HG03135 (cell line): Measurements from ENCODE around the gene GPLD1.

Experiments
- ATAC-seq: cut with Tn5 transposase; IDR thresholded peaks from one replicate; pipeline ENCODE4 v1.9.1; 2021; ENCODE audit warnings: mild to moderate bottlenecking, moderate library complexity; ENCODE audit not compliant: unreplicated experiment

Gene GPLD1

GRCh38 chr6:24458941-24459340 lies 30.4 kb downstream of the GPLD1 start:
- ATAC-seq: no peak

GRCh38 chr6:24458134-24458533 lies 31.2 kb downstream of the GPLD1 start:
- no peak for ATAC-seq

GRCh38 chr6:24455061-24455460 lies 34.3 kb downstream of the GPLD1 start:
- ATAC-seq: no peak

GRCh38 chr6:24454452-24454851 lies 34.9 kb downstream of the GPLD1 start:
- ATAC-seq: no peak

GRCh38 chr6:24453921-24454320 lies 35.5 kb downstream of the GPLD1 start:
- ATAC-seq: no peak

GRCh38 chr6:24451581-24452388 lies 37.6 kb downstream of the GPLD1 start:
- ATAC-seq: no peak

GRCh38 chr6:24448828-24449525 lies 40.4 kb downstream of the GPLD1 start:
- ATAC-seq: no peak

- ATAC-seq: no peak
These were observed 41.0 kb downstream of the GPLD1 start for GRCh38 chr6:24448396-24448795.

- no peak for ATAC-seq
These were observed 42.7 kb downstream of the GPLD1 start for GRCh38 chr6:24446670-24447069.

GRCh38 chr6:24445704-24446103 lies 43.7 kb downstream of the GPLD1 start:
- no peak for ATAC-seq

- no peak for ATAC-seq
These were observed 44.8 kb downstream of the GPLD1 start for GRCh38 chr6:24444588-24444987.

GRCh38 chr6:24441599-24441904 lies 47.8 kb downstream of the GPLD1 start:
- no peak for ATAC-seq

GRCh38 chr6:24440897-24441598 lies 48.3 kb downstream of the GPLD1 start:
- ATAC-seq: no peak

- no peak for ATAC-seq
These were observed 49.4 kb downstream of the GPLD1 start for GRCh38 chr6:24439858-24440539.

GRCh38 chr6:24436979-24437378 lies 52.4 kb downstream of the GPLD1 start:
- ATAC-seq: no peak

- ATAC-seq: no peak
These were observed 56.8 kb downstream of the GPLD1 start for GRCh38 chr6:24432611-24433010.

- no peak for ATAC-seq
These were observed 58.3 kb downstream of the GPLD1 start for GRCh38 chr6:24431045-24431451.

- ATAC-seq: no peak
These were observed 59.3 kb downstream of the GPLD1 start for GRCh38 chr6:24430086-24430485.

GRCh38 chr6:24429146-24429545 lies 60.2 kb downstream of the GPLD1 start:
- ATAC-seq: no peak

GRCh38 chr6:24428615-24429014 lies 60.8 kb downstream of the GPLD1 start:
- no peak for ATAC-seq

- no peak for ATAC-seq
These were observed 62.5 kb downstream of the GPLD1 start for GRCh38 chr6:24426729-24427446.
